ENCODE results near the gene MRC1.

The MRC1 gene

GRCh38 chr10:17795813-17796594, 13.1 kb upstream of the MRC1 start:
- Histone ChIP-seq H3K4me3 (ENCODE audit: low read depth, low read length) (no peak overlapping the region), H3K27me3 (replicated peaks) (no peaks in the 10 kb centered on the region), H3K36me3 (replicated peaks) (no peaks in the 10 kb centered on the region), H3K27ac (no peak overlapping the region)
- no peak for TF ChIP-seq CTCF (IDR thresholded peaks at IDR 0.05; ENCODE audit: low read depth, low read length, missing control alignments)
- in situ Hi-C loops (cut with HindIII; ENCODE audit: low pct_ligation_motif_present, low sequenced_read_pairs): no loop called here
- no peak for DNase-seq

GRCh38 chr10:17801507-17801906, 7.6 kb upstream of the MRC1 start:
- TF ChIP-seq CTCF (IDR thresholded peaks at IDR 0.05; ENCODE audit: low read depth, low read length, missing control alignments): no peak
- Histone ChIP-seq H3K27me3 (replicated peaks) (no peaks in the 10 kb centered on the region), H3K36me3 (replicated peaks) (no peaks in the 10 kb centered on the region), H3K27ac (no peak overlapping the region), H3K4me3 (ENCODE audit: low read depth, low read length) (no peak overlapping the region)
- in situ Hi-C loops (cut with HindIII; ENCODE audit: low pct_ligation_motif_present, low sequenced_read_pairs): no loop called here
- DNase-seq: no peak

- Histone ChIP-seq H3K27me3 (replicated peaks) (no peaks in the 10 kb centered on the region), H3K36me3 (replicated peaks) (no peaks in the 10 kb centered on the region), H3K4me3 (ENCODE audit: low read depth, low read length) (no peak overlapping the region), H3K27ac (no peak overlapping the region)
- in situ Hi-C loops (cut with HindIII; ENCODE audit: low pct_ligation_motif_present, low sequenced_read_pairs): no loop called here
- DNase-seq: no peak
- TF ChIP-seq CTCF (IDR thresholded peaks at IDR 0.05; ENCODE audit: low read depth, low read length, missing control alignments): no peak
Observed at GRCh38 chr10:17802350-17802749, 6.8 kb upstream of the MRC1 start.

- in situ Hi-C loops (cut with HindIII; ENCODE audit: low pct_ligation_motif_present, low sequenced_read_pairs): no loop called here
- H3K4me3 ChIP-seq (ENCODE audit: low read depth, low read length): no peak overlapping the region
Observed at GRCh38 chr10:17802976-17803375, 6.2 kb upstream of the MRC1 start.

GRCh38 chr10:17805330-17805729, 3.8 kb upstream of the MRC1 start:
- Histone ChIP-seq H3K27me3 (replicated peaks) (no peaks in the 10 kb centered on the region), H3K36me3 (replicated peaks) (no peaks in the 10 kb centered on the region), H3K4me3 (ENCODE audit: low read depth, low read length) (no peak overlapping the region), H3K27ac (no peak overlapping the region)
- in situ Hi-C loops (cut with HindIII; ENCODE audit: low pct_ligation_motif_present, low sequenced_read_pairs): no loop called here
- TF ChIP-seq CTCF (IDR thresholded peaks at IDR 0.05; ENCODE audit: low read depth, low read length, missing control alignments): no peak
- DNase-seq: no peak

More at GRCh38 chr10:17802976-17803375, 6.2 kb upstream of the MRC1 start:
- H3K36me3 ChIP-seq (replicated peaks): no peaks in the 10 kb centered on the region
- no peaks in the 10 kb centered on the region for H3K27me3 ChIP-seq (replicated peaks)
- no peak for TF ChIP-seq CTCF (IDR thresholded peaks at IDR 0.05; ENCODE audit: low read depth, low read length, missing control alignments)
- no peak overlapping the region for H3K27ac ChIP-seq
- DNase-seq: peak; percentile 57
